ENCODE data around the gene TSPAN9. TPM values are rescaled to one million over a fixed set of nuclear protein-coding genes. Genes with fewer than 3 reads are reported as not detected.

TSPAN9 gene
- total and polyA plus RNA-seq, 2 of the 4 experiments (the other 2 are of a cell fraction), result 17.7 to 39.1 TPM

- WGBS, 2 experiments (ENCODE audit: extremely low coverage in 2 of 2, insufficient read length in 1 of 2), result 100% methylated on average over 1 of the region's 18 CpGs; no CpG with 5 or more reads in 1 of the 2 experiments
- TF ChIP-seq RCOR1 (IDR thresholded peaks at IDR 0.05; ENCODE audit: insufficient replicate concordance, low read length), result no peak
- TF ChIP-seq POLR2A (IDR thresholded peaks at IDR 0.05; ENCODE audit: low read depth, low read length), result no peak
- no peak for TF ChIP-seq MAZ (IDR thresholded peaks at IDR 0.05; ENCODE audit: borderline replicate concordance, low read depth, low read length)
- TF ChIP-seq, protein P1, sequence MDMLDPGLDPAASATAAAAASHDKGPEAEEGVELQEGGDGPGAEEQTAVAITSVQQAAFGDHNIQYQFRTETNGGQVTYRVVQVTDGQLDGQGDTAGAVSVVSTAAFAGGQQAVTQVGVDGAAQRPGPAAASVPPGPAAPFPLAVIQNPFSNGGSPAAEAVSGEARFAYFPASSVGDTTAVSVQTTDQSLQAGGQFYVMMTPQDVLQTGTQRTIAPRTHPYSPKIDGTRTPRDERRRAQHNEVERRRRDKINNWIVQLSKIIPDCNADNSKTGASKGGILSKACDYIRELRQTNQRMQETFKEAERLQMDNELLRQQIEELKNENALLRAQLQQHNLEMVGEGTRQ (IDR thresholded peaks at IDR 0.05; ENCODE audit: low read depth, low read length), result no peak
- TF ChIP-seq BHLHE40 (IDR thresholded peaks at IDR 0.05; ENCODE audit: low read depth, low read length), result no peak
- TF ChIP-seq ELK1 (IDR thresholded peaks at IDR 0.05; ENCODE audit: borderline replicate concordance, low read depth, low read length), result no peak
- TF ChIP-seq MAFK (IDR thresholded peaks at IDR 0.05; ENCODE audit: low read depth, low read length), result no peak
- TF ChIP-seq MXI1 (IDR thresholded peaks at IDR 0.05; ENCODE audit: borderline replicate concordance, low read depth, low read length), result no peak
- TF ChIP-seq, protein P2, sequence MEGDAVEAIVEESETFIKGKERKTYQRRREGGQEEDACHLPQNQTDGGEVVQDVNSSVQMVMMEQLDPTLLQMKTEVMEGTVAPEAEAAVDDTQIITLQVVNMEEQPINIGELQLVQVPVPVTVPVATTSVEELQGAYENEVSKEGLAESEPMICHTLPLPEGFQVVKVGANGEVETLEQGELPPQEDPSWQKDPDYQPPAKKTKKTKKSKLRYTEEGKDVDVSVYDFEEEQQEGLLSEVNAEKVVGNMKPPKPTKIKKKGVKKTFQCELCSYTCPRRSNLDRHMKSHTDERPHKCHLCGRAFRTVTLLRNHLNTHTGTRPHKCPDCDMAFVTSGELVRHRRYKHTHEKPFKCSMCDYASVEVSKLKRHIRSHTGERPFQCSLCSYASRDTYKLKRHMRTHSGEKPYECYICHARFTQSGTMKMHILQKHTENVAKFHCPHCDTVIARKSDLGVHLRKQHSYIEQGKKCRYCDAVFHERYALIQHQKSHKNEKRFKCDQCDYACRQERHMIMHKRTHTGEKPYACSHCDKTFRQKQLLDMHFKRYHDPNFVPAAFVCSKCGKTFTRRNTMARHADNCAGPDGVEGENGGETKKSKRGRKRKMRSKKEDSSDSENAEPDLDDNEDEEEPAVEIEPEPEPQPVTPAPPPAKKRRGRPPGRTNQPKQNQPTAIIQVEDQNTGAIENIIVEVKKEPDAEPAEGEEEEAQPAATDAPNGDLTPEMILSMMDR (conservative IDR thresholded peaks at IDR 0.05; ENCODE audit: low read depth, low read length), result no peak
- no peak for TF ChIP-seq RAD21 (IDR thresholded peaks at IDR 0.05; ENCODE audit: low read length)
- no peak for TF ChIP-seq CHD1 (IDR thresholded peaks at IDR 0.05; ENCODE audit: low read depth, low read length)
- no peak for TF ChIP-seq NFE2L2 (IDR thresholded peaks at IDR 0.05; ENCODE audit: low read depth, low read length)
- no peak for TF ChIP-seq RFX5 (IDR thresholded peaks at IDR 0.05; ENCODE audit: low read depth, low read length)
- no peak for TF ChIP-seq CEBPB (IDR thresholded peaks at IDR 0.05; ENCODE audit: low read depth, low read length)
These were observed 146.7 kb downstream of the TSPAN9 start for GRCh38 chr12:3223601-3224529.

More at GRCh38 chr12:3223601-3224529, 146.7 kb downstream of the TSPAN9 start:
- ChIA-PET POLR2A (ENCODE audit: unreplicated experiment) (no interaction called here), CTCF (no interaction called here)
- Histone ChIP-seq H4K8ac (ENCODE audit: low read depth in 2 of 2, low read length in 2 of 2) (no peak overlapping the region), H4K5ac (ENCODE audit: low read depth, low read length) (no peak overlapping the region), H3K4ac (ENCODE audit: low read depth, low read length) (0 out of 2 replicates have a peak overlapping the region, but pooled peaks have one; percentile 6), H3K4me2 (ENCODE audit: low read depth, low read length) (no peak overlapping the region), H2BK15ac (ENCODE audit: low read depth, low read length) (no peak overlapping the region), H2AFZ (replicated peaks; ENCODE audit: low read length, poor library complexity) (no peak overlapping the region), H2BK20ac (ENCODE audit: low read depth, low read length) (no peak overlapping the region), H3K9me3 (ENCODE audit: control insufficient read depth, insufficient read depth, low read length) (peaks cover 3% of the 10 kb centered on the region), H3K9me1 (ENCODE audit: insufficient read depth, low read length) (peaks cover 12% of the 10 kb centered on the region), H3K18ac (ENCODE audit: low read depth, low read length) (no peak overlapping the region), H3K4me1 (ENCODE audit: control insufficient read depth, insufficient read depth, low read length) (peaks cover 18% of the 10 kb centered on the region), H3K27me3 (ENCODE audit: control insufficient read depth, insufficient read depth, low read length) (no peaks in the 10 kb centered on the region), H2AK5ac (ENCODE audit: low read depth, low read length) (peak overlapping the region; percentile 83; the same call in 1 of the 2 replicates), H3K36me3 (ENCODE audit: control insufficient read depth, insufficient read depth, low read length) (no peaks in the 10 kb centered on the region), H3K27ac (ENCODE audit: insufficient read depth, low read length) (no peak overlapping the region), H3K4me3 (ENCODE audit: insufficient read depth, low read depth, low read length) (no peak overlapping the region), H2BK120ac (ENCODE audit: low read depth, low read length) (no peak overlapping the region), H3K56ac (ENCODE audit: extremely low read depth, insufficient read depth, low read length) (no peak overlapping the region), H3K14ac (replicated peaks; ENCODE audit: low read depth, low read length) (no peak overlapping the region), H2BK5ac (ENCODE audit: low read depth, low read length, poor library complexity, severe bottlenecking) (no peak overlapping the region), H3K9ac (ENCODE audit: low read depth, low read length) (no peak overlapping the region), H4K20me1 (ENCODE audit: insufficient read depth, low read length) (peaks cover 3% of the 10 kb centered on the region; the same call in 1 of the 2 replicates), H4K91ac (ENCODE audit: insufficient read depth, low read depth, low read length) (no peak overlapping the region), H2AK9ac (replicated peaks; ENCODE audit: low read depth, low read length, poor library complexity) (no peak overlapping the region), H3K23ac (ENCODE audit: low read depth, low read length) (0 out of 2 replicates have a peak overlapping the region, but pooled peaks have one; percentile 9), H3K79me1 (ENCODE audit: low read depth in 1 of 2, low read length in 2 of 2) (peaks cover 0 to 10% of the 10 kb centered on the region in 2 experiments; a peak in 2 of 4 replicates)
- DNase-seq (no peak), ATAC-seq (ENCODE audit: low read depth) (no peak)
- dilution Hi-C loops (cut with HindIII; ENCODE audit: low sequenced_read_pairs, unreplicated experiment) (no loop called here), intact Hi-C loops (cut with micrococcal nuclease) (no loop called here), in situ Hi-C loops (cut with MboI; ENCODE audit: low sequenced_read_pairs) (no loop called here)
- BruUV-seq (replicated peaks), result no TSS peak
